OCI-LY3 (cell line): ENCODE data around the gene MAP3K12.

Experiments used
- EZH2phosphoT487 ChIP-seq: fragments of 200-600 bp; shearing (Covaris generic); IDR thresholded peaks from 2 replicates; pipeline ENCODE4 v1.6.1; 2018; ENCODE audit warnings: antibody characterized with exemption, mixed run types, low read depth
- TF ChIP-seq, protein P1 (sequence below): fragments of 200-600, 300-600 bp; sonication (generic); IDR thresholded peaks from 2 replicates; pipeline ENCODE4 v1.5.1; 2014; ENCODE audit warnings: antibody characterized with exemption, low read length, low read depth

DNA sequence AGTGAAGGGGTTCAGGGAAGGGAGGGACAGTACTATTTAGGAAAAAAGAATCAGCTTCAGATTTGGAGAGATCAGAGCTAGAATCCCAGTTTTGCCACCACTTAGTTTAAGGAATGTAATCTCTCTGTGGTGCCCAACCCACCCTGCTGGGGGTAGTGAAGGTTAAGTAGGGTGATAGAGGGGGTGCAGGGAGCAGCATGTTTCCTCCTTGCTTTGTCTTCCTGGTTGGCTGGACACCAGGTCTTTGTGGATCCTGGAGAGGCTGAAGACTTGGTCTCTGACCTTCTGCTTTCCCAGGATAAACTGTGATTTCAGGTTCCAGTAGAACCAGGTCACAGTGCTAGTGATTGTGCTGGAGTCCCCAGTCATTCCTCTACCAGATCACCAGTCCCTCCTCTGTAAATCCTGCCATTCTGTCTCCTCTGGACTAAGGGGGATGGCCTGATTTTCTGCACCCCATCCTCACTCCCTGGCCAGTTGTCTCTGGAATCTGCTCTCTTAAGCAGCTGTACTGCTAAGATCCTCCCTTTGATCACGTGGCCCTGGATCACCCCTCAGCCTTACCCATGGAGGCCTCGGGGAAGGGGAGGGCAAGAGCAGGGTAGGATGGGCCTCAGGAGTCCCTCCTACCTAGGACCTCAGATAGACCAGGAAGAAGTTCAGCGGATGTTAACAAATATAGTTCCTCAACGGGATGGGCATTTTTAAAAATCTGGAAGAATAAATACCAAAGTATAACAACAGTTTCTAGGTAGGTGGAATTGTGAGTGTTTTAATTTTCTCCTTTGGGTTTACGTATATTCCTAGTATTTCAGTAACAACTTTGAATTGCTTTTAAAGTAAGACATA, 3.1 kb downstream of the MAP3K12 start:
- TF ChIP-seq, protein P1, sequence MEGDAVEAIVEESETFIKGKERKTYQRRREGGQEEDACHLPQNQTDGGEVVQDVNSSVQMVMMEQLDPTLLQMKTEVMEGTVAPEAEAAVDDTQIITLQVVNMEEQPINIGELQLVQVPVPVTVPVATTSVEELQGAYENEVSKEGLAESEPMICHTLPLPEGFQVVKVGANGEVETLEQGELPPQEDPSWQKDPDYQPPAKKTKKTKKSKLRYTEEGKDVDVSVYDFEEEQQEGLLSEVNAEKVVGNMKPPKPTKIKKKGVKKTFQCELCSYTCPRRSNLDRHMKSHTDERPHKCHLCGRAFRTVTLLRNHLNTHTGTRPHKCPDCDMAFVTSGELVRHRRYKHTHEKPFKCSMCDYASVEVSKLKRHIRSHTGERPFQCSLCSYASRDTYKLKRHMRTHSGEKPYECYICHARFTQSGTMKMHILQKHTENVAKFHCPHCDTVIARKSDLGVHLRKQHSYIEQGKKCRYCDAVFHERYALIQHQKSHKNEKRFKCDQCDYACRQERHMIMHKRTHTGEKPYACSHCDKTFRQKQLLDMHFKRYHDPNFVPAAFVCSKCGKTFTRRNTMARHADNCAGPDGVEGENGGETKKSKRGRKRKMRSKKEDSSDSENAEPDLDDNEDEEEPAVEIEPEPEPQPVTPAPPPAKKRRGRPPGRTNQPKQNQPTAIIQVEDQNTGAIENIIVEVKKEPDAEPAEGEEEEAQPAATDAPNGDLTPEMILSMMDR: no peak
- no peak for TF ChIP-seq EZH2phosphoT487
